ENCODE measurements around the gene B3GNT5.

Gene B3GNT5

DNA sequence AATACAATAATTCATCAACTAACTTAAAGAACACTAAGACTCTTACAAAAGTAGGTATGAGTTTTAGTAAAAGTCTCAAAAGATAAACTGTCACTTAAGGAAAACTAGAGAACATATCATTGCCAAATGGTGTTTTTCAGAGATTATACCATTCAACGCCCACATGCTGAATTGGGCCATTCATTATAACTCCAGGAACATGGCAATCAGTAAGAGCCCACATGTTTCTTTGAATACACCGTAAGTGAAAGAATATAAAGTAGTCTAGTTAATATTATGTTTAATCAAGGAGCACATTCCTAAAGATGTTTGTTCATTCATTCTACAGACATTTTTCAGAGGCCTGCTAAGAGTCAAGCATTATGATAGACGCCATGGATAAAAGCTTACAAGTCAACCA is 22.9 kb downstream of the B3GNT5 start:
- TF ChIP-seq ZBTB7A (IDR thresholded peaks at IDR 0.05; ENCODE audit: low read depth) (no peak), TCF12 (IDR thresholded peaks at IDR 0.05; ENCODE audit: low read depth) (no peak), TAF1 (IDR thresholded peaks at IDR 0.05; ENCODE audit: low read depth) (no peak), CREB1 (IDR thresholded peaks at IDR 0.05; ENCODE audit: low read depth) (no peak), EP300 (IDR thresholded peaks at IDR 0.05; ENCODE audit: borderline replicate concordance) (no peak), NFIC (IDR thresholded peaks at IDR 0.05) (no peak), CEBPB (IDR thresholded peaks at IDR 0.05) (no peak), YY1 (IDR thresholded peaks at IDR 0.05; ENCODE audit: low read depth) (no peak), EGR1 (IDR thresholded peaks at IDR 0.05) (no peak), FOXM1 (IDR thresholded peaks at IDR 0.05; ENCODE audit: borderline replicate concordance, low read depth) (no peak), RAD21 (IDR thresholded peaks at IDR 0.05; ENCODE audit: low read depth) (no peak), TEAD4 (IDR thresholded peaks at IDR 0.05) (no peak)
- TF ChIP-seq, protein P1, sequence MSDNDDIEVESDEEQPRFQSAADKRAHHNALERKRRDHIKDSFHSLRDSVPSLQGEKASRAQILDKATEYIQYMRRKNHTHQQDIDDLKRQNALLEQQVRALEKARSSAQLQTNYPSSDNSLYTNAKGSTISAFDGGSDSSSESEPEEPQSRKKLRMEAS (IDR thresholded peaks at IDR 0.05): no peak
- TF ChIP-seq, protein P2, sequence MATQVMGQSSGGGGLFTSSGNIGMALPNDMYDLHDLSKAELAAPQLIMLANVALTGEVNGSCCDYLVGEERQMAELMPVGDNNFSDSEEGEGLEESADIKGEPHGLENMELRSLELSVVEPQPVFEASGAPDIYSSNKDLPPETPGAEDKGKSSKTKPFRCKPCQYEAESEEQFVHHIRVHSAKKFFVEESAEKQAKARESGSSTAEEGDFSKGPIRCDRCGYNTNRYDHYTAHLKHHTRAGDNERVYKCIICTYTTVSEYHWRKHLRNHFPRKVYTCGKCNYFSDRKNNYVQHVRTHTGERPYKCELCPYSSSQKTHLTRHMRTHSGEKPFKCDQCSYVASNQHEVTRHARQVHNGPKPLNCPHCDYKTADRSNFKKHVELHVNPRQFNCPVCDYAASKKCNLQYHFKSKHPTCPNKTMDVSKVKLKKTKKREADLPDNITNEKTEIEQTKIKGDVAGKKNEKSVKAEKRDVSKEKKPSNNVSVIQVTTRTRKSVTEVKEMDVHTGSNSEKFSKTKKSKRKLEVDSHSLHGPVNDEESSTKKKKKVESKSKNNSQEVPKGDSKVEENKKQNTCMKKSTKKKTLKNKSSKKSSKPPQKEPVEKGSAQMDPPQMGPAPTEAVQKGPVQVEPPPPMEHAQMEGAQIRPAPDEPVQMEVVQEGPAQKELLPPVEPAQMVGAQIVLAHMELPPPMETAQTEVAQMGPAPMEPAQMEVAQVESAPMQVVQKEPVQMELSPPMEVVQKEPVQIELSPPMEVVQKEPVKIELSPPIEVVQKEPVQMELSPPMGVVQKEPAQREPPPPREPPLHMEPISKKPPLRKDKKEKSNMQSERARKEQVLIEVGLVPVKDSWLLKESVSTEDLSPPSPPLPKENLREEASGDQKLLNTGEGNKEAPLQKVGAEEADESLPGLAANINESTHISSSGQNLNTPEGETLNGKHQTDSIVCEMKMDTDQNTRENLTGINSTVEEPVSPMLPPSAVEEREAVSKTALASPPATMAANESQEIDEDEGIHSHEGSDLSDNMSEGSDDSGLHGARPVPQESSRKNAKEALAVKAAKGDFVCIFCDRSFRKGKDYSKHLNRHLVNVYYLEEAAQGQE (IDR thresholded peaks at IDR 0.05; ENCODE audit: low read depth): no peak
- TF ChIP-seq, protein P3, sequence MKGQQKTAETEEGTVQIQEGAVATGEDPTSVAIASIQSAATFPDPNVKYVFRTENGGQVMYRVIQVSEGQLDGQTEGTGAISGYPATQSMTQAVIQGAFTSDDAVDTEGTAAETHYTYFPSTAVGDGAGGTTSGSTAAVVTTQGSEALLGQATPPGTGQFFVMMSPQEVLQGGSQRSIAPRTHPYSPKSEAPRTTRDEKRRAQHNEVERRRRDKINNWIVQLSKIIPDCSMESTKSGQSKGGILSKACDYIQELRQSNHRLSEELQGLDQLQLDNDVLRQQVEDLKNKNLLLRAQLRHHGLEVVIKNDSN (IDR thresholded peaks at IDR 0.05): no peak

DNA sequence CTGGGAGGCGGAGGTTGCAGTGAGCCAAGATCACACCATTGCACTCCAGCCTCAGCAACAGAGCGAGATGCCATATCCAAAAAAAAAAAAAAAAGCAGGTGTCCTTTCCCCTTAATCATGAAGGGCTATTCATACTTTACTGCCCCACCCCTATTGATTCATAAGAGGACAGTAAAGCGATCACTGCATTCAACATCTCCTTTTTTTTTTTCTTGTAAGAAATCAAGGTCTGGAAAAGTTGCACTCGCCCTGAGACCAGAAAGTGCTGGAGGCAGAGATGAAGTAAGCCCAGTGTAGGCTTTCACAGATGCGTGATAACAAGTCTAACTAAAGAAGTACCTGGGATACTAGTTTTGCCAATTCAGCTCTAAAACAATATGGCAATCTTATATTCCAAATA is 24.2 kb downstream of the B3GNT5 start:
- TF ChIP-seq CEBPB (IDR thresholded peaks at IDR 0.05): no peak
- TF ChIP-seq, protein P3 (IDR thresholded peaks at IDR 0.05): no peak
- no peak for TF ChIP-seq TEAD4 (IDR thresholded peaks at IDR 0.05)
- TF ChIP-seq EGR1 (IDR thresholded peaks at IDR 0.05): no peak
- TF ChIP-seq, protein P1 (IDR thresholded peaks at IDR 0.05): no peak
- no peak for TF ChIP-seq EP300 (IDR thresholded peaks at IDR 0.05; ENCODE audit: borderline replicate concordance)
- TF ChIP-seq NFIC (IDR thresholded peaks at IDR 0.05): no peak
- TF ChIP-seq FOXM1 (IDR thresholded peaks at IDR 0.05; ENCODE audit: borderline replicate concordance, low read depth): no peak

DNA sequence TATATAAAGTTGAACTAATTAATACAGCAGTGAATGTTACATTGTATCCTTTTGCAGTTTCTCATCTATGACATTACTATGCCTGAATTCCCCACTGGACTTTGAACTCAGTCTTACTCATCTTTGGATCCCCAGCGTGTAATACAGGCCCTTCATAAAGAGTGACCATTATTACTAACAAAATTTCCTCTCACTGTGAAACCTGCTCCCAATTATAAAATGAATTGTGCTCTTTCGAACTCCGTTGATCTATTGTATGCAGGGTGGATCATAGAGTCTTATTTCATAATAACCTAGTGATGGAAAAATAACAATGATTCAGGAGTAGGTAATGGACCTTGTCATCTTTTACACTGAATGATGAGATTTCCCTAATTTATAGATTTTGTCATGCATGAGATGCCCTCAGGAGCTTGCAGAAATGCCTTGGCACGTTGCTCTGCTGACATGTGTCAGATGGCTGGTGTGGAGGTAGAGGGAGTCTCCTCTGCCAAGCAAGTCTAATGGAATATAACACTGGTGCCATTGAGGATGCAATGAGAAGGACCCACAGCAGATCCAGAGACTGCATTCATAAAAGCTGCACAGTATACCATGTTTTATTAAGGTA is 25.5 kb downstream of the B3GNT5 start:
- TF ChIP-seq TEAD4 (IDR thresholded peaks at IDR 0.05) (no peak), CEBPB (IDR thresholded peaks at IDR 0.05) (no peak), CREB1 (IDR thresholded peaks at IDR 0.05; ENCODE audit: low read depth) (no peak), RAD21 (IDR thresholded peaks at IDR 0.05; ENCODE audit: low read depth) (no peak), NFIC (IDR thresholded peaks at IDR 0.05) (no peak), YY1 (IDR thresholded peaks at IDR 0.05; ENCODE audit: low read depth) (no peak), TCF12 (IDR thresholded peaks at IDR 0.05; ENCODE audit: low read depth) (no peak), FOXM1 (IDR thresholded peaks at IDR 0.05; ENCODE audit: borderline replicate concordance, low read depth) (no peak), ZBTB7A (IDR thresholded peaks at IDR 0.05; ENCODE audit: low read depth) (no peak), EP300 (IDR thresholded peaks at IDR 0.05; ENCODE audit: borderline replicate concordance) (no peak), EGR1 (IDR thresholded peaks at IDR 0.05) (no peak), TAF1 (IDR thresholded peaks at IDR 0.05; ENCODE audit: low read depth) (no peak)
- TF ChIP-seq, protein P3 (IDR thresholded peaks at IDR 0.05): no peak
- TF ChIP-seq, protein P2 (IDR thresholded peaks at IDR 0.05; ENCODE audit: low read depth): no peak
- TF ChIP-seq, protein P1 (IDR thresholded peaks at IDR 0.05): no peak

DNA sequence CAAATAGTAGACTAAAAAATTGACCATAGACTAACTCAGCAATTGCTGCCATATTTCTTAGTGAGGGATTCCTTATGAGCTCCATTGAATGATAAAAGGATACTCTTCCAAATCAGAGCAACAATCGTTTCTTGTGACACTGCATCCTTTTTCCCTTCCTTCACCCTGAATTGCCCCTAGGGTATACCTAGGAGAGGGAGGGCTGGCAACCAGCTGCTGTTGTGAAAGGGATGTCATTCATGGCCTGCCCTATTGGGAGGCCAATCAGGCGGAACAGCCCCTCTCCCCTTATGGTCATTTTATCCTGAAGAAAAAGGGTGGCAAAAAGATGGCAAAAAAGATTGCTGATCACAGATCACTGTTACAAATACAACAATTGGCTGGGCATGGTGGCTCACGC is 26.3 kb downstream of the B3GNT5 start:
- TF ChIP-seq, protein P3 (IDR thresholded peaks at IDR 0.05): no peak

DNA sequence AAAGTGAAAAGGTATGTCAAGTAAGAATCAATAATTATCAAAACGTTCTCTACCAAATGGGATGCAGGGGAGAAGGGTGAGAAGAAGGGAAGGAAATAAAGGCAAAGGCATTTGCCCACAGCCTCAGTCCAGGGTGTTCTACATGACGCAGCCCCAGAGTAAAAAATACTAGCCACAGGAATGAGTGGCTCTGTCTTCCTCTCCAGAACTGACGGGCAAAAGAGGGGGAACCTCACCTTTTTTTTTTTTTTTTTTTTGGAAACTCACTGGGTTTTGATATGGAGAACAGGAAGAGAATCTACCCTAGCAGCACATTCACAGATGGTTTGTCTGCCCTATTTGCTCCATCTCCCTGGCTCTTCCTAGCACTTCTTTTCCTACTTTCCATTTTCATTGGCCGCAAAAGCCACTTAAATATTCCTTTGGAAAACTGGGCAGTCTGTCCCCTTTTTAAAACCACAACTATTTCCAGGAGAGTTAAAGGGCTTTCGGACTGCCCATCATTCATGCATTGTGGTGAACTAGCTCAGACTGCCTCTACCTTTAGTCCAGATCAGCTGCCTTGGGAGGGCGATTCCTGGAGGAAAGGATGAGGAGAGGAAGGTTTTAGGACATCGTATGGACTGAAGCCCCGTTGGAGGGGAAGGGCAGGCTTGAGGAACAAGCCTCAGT is 28.2 kb downstream of the B3GNT5 start:
- TF ChIP-seq CEBPB (IDR thresholded peaks at IDR 0.05) (no peak), EGR1 (IDR thresholded peaks at IDR 0.05) (no peak)
- TF ChIP-seq, protein P3 (IDR thresholded peaks at IDR 0.05): no peak
- TF ChIP-seq, protein P1 (IDR thresholded peaks at IDR 0.05): no peak
- TF ChIP-seq, protein P2 (IDR thresholded peaks at IDR 0.05; ENCODE audit: low read depth): no peak

Measured in Ishikawa (cell line).